ENCODE measurements around the gene IL18. TPM values are rescaled to one million over a fixed set of nuclear protein-coding genes. Genes with fewer than 3 reads are reported as not detected.

The IL18 gene
- total and polyA plus RNA-seq, 9 of the 15 experiments (the other 6 are each of a cell fraction or from before 2014, with no cell fraction given) = 4.1 to 10.0 (median 6.1) TPM

DNA sequence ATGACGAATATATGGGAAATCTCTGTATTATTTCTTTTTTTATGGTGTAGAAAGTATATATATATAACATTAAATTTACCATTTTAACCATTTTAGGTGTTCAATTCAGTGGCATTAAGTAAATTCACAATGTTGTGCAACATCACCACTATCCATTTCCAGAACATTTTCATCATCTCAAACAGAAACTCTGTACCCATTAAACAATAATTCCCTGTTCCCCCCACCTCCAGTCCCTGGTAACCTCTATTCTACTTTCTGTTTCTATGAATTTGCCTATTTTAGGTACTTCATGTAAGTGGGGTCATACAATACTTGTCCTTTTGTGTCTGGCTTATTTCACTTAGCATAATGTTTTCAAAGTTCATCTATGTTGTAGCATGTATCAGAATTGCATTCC is 47.0 kb upstream of the IL18 start:
- peaks cover 0 to 2% of the 10 kb centered on the region in 2 experiments; a peak in 2 of 5 replicates for H3K27me3 ChIP-seq (ENCODE audit: control insufficient read depth in 2 of 2, insufficient read depth in 2 of 2, low read length in 2 of 2)
- H3K9ac ChIP-seq (ENCODE audit: insufficient read depth in 1 of 2, low read depth in 2 of 2, low read length in 2 of 2) = no peak overlapping the region
- in situ Hi-C loops (cut with MboI) (no loop called here), intact Hi-C loops (cut with micrococcal nuclease) (no loop called here)
- ATAC-seq (no peak), FAIRE-seq (no peak), DNase-seq (ENCODE audit: extremely low read depth in 1 of 4, low spot score in 3 of 4) (no peak)
- TF ChIP-seq, protein P1, sequence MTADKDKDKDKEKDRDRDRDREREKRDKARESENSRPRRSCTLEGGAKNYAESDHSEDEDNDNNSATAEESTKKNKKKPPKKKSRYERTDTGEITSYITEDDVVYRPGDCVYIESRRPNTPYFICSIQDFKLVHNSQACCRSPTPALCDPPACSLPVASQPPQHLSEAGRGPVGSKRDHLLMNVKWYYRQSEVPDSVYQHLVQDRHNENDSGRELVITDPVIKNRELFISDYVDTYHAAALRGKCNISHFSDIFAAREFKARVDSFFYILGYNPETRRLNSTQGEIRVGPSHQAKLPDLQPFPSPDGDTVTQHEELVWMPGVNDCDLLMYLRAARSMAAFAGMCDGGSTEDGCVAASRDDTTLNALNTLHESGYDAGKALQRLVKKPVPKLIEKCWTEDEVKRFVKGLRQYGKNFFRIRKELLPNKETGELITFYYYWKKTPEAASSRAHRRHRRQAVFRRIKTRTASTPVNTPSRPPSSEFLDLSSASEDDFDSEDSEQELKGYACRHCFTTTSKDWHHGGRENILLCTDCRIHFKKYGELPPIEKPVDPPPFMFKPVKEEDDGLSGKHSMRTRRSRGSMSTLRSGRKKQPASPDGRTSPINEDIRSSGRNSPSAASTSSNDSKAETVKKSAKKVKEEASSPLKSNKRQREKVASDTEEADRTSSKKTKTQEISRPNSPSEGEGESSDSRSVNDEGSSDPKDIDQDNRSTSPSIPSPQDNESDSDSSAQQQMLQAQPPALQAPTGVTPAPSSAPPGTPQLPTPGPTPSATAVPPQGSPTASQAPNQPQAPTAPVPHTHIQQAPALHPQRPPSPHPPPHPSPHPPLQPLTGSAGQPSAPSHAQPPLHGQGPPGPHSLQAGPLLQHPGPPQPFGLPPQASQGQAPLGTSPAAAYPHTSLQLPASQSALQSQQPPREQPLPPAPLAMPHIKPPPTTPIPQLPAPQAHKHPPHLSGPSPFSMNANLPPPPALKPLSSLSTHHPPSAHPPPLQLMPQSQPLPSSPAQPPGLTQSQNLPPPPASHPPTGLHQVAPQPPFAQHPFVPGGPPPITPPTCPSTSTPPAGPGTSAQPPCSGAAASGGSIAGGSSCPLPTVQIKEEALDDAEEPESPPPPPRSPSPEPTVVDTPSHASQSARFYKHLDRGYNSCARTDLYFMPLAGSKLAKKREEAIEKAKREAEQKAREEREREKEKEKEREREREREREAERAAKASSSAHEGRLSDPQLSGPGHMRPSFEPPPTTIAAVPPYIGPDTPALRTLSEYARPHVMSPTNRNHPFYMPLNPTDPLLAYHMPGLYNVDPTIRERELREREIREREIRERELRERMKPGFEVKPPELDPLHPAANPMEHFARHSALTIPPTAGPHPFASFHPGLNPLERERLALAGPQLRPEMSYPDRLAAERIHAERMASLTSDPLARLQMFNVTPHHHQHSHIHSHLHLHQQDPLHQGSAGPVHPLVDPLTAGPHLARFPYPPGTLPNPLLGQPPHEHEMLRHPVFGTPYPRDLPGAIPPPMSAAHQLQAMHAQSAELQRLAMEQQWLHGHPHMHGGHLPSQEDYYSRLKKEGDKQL (CRISPR knock-in tag; IDR thresholded peaks at IDR 0.05; ENCODE audit: borderline replicate concordance) = no peak
- TF ChIP-seq, protein P2, sequence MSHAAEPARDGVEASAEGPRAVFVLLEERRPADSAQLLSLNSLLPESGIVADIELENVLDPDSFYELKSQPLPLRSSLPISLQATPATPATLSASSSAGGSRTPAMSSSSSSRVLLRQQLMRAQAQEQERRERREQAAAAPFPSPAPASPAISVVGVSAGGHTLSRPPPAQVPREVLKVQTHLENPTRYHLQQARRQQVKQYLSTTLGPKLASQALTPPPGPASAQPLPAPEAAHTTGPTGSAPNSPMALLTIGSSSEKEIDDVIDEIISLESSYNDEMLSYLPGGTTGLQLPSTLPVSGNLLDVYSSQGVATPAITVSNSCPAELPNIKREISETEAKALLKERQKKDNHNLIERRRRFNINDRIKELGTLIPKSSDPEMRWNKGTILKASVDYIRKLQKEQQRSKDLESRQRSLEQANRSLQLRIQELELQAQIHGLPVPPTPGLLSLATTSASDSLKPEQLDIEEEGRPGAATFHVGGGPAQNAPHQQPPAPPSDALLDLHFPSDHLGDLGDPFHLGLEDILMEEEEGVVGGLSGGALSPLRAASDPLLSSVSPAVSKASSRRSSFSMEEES (CRISPR knock-in tag; IDR thresholded peaks at IDR 0.05) = no peak
- no peak for TF ChIP-seq SPI1 (IDR thresholded peaks at IDR 0.05; ENCODE audit: borderline replicate concordance, low read depth, low read length)
- no peak for TF ChIP-seq U2AF1 (optimal IDR thresholded peaks at IDR 0.05; ENCODE audit: low read depth, low read length)
- TF ChIP-seq ZKSCAN1 (IDR thresholded peaks at IDR 0.05; ENCODE audit: low read depth, low read length) = no peak
- no peak for TF ChIP-seq ZNF174 (CRISPR knock-in tag; IDR thresholded peaks at IDR 0.05)
- TF ChIP-seq MCM3 (IDR thresholded peaks at IDR 0.05) = no peak
- no peak for TF ChIP-seq ZNF707 (CRISPR knock-in tag; conservative IDR thresholded peaks at IDR 0.05)
- no peak for TF ChIP-seq POLR3A (IDR thresholded peaks at IDR 0.05; ENCODE audit: borderline replicate concordance, extremely low read depth, insufficient read depth, insufficient read length)
- TF ChIP-seq JUNB (CRISPR knock-in tag; conservative IDR thresholded peaks at IDR 0.05) = no peak
- WGBS (ENCODE audit: insufficient coverage, low coverage, missing lambda C conversion rate) = 0% methylated on average over 1 of the region's 1 CpG
- H3K4me3 ChIP-seq = no peak overlapping the region
- H2AFZ ChIP-seq (ENCODE audit: low read depth, low read length) = no peak overlapping the region
- CTCF ChIA-PET (ENCODE audit: low intra/inter-chr PET ratio) = no interaction called here
- POLR2A ChIA-PET = no interaction called here
- H3K4me1 ChIP-seq (replicated peaks in 1 of 2; ENCODE audit: control insufficient read depth in 2 of 2, insufficient read depth in 2 of 2, low read length in 2 of 2) = no peaks in the 10 kb centered on the region
- no TSS peak for BruUV-seq (replicated peaks)
- no peak overlapping the region for H3K4me2 ChIP-seq (ENCODE audit: insufficient read depth, low read length)
- no peaks in the 10 kb centered on the region for H3K9me1 ChIP-seq (ENCODE audit: control insufficient read depth, insufficient read depth, low read length)
- no peaks in the 10 kb centered on the region for H3K79me2 ChIP-seq (ENCODE audit: control insufficient read depth, insufficient read depth, low read length)
- no peaks in the 10 kb centered on the region for H3K36me3 ChIP-seq (ENCODE audit: control insufficient read depth, insufficient read depth, low read length)
- no peak overlapping the region for H3K27ac ChIP-seq (ENCODE audit: extremely low read depth, low read depth, low read length)
- no peaks in the 10 kb centered on the region for H3K9me3 ChIP-seq (replicated peaks; ENCODE audit: control insufficient read depth, insufficient read depth, low read depth, low read length)
- no peaks in the 10 kb centered on the region for H4K20me1 ChIP-seq (replicated peaks; ENCODE audit: control insufficient read depth, insufficient read depth, low read length)
